Stomach smooth muscle (tissue), 2 donors: ENCODE results near the gene VPS45.

Experiments used
- H3K27ac ChIP-seq: one replicate; pipeline ENCODE4 v1.7.0; 2013; ENCODE audit warnings: mild to moderate bottlenecking, low read length, inconsistent platforms
- H3K27me3 ChIP-seq, 2 donors: one replicate each; pipeline ENCODE4 v1.7.0; 2013; ENCODE audit warnings: low read length in 2 of 2; ENCODE audit not compliant: insufficient read depth in 2 of 2, control insufficient read depth in 1 of 2
- H3K36me3 ChIP-seq, 2 donors: one replicate each; pipeline ENCODE4 v1.7.0; 2013; ENCODE audit warnings: low read length in 2 of 2; ENCODE audit not compliant: control insufficient read depth in 2 of 2, insufficient read depth in 2 of 2
- H3K4me1 ChIP-seq: one replicate; pipeline ENCODE4 v1.7.0; 2013; ENCODE audit warnings: low read length; ENCODE audit not compliant: control insufficient read depth, insufficient read depth
- H3K4me3 ChIP-seq, 2 donors: one replicate each; pipeline ENCODE4 v1.7.0; 2013; ENCODE audit warnings: low read length in 2 of 2
- H3K9ac ChIP-seq, 2 donors: one replicate each; pipeline ENCODE4 v1.7.0; 2013; ENCODE audit warnings: low read length in 2 of 2, mild to moderate bottlenecking in 1 of 2
- H3K9me3 ChIP-seq, 2 donors: one replicate each; pipeline ENCODE4 v1.7.0; 2013; ENCODE audit warnings: low read length in 2 of 2; ENCODE audit not compliant: control insufficient read depth in 2 of 2
- donor health status: healthy.
- donor health status: Pancreatic carcinoma.

The VPS45 gene

GRCh38 chr1:150159550-150159949 lies 92.0 kb downstream of the VPS45 start:
- H3K4me1 ChIP-seq = peaks cover 92% of the 10 kb centered on the region

GRCh38 chr1:150160964-150161621 lies 93.5 kb downstream of the VPS45 start:
- H3K27ac ChIP-seq = peak overlapping the region; percentile 99
- peak overlapping the region; percentile 82 to 95 for H3K9ac ChIP-seq
- no peaks in the 10 kb centered on the region for H3K9me3 ChIP-seq
- H3K27me3 ChIP-seq = no peaks in the 10 kb centered on the region
- H3K4me3 ChIP-seq = peak overlapping the region in 1 of 2 donors; percentile 68
- H3K4me1 ChIP-seq = peaks cover 90% of the 10 kb centered on the region
- H3K36me3 ChIP-seq = peaks cover 33 to 38% of the 10 kb centered on the region in 2 donors

More at GRCh38 chr1:150159550-150159949, 92.0 kb downstream of the VPS45 start:
- Histone ChIP-seq H3K9me3 (no peaks in the 10 kb centered on the region), H3K4me3 (peak overlapping the region in 1 of 2 donors; percentile 44), H3K27me3 (no peaks in the 10 kb centered on the region), H3K36me3 (peaks cover 48 to 53% of the 10 kb centered on the region in 2 donors), H3K27ac (peak overlapping the region; percentile 99), H3K9ac (peak overlapping the region in 1 of 2 donors; percentile 23)

GRCh38 chr1:150161747-150162581 lies 94.4 kb downstream of the VPS45 start:
- H3K27me3 ChIP-seq = no peaks in the 10 kb centered on the region
- H3K9me3 ChIP-seq = no peaks in the 10 kb centered on the region
- peaks cover 26 to 29% of the 10 kb centered on the region in 2 donors for H3K36me3 ChIP-seq
- peaks cover 83% of the 10 kb centered on the region for H3K4me1 ChIP-seq
- H3K9ac ChIP-seq = peak overlapping the region; percentile 82 to 95
- peak overlapping the region; percentile 99 for H3K27ac ChIP-seq
- H3K4me3 ChIP-seq = peak overlapping the region; percentile 48 to 68

- peak overlapping the region; percentile 82 to 95 for H3K9ac ChIP-seq
- peak overlapping the region; percentile 48 to 68 for H3K4me3 ChIP-seq
- H3K27me3 ChIP-seq = no peaks in the 10 kb centered on the region
- H3K36me3 ChIP-seq = peaks cover 20 to 23% of the 10 kb centered on the region in 2 donors
- H3K4me1 ChIP-seq = peaks cover 78% of the 10 kb centered on the region
- no peaks in the 10 kb centered on the region for H3K9me3 ChIP-seq
- H3K27ac ChIP-seq = peak overlapping the region; percentile 99
Observed at GRCh38 chr1:150162582-150162861, 94.9 kb downstream of the VPS45 start.

- H3K4me3 ChIP-seq = peak overlapping the region; percentile 48 to 68
Observed at GRCh38 chr1:150162862-150163706, 95.5 kb downstream of the VPS45 start.

GRCh38 chr1:150164224-150164623 lies 96.6 kb downstream of the VPS45 start:
- Histone ChIP-seq H3K27ac (peak overlapping the region; percentile 99), H3K27me3 (no peaks in the 10 kb centered on the region), H3K4me1 (peaks cover 64% of the 10 kb centered on the region), H3K4me3 (no peak overlapping the region), H3K9ac (no peak overlapping the region), H3K9me3 (no peaks in the 10 kb centered on the region), H3K36me3 (peaks cover 6 to 8% of the 10 kb centered on the region in 2 donors)

More at GRCh38 chr1:150162862-150163706, 95.5 kb downstream of the VPS45 start:
- H3K27me3 ChIP-seq = no peaks in the 10 kb centered on the region
- H3K9me3 ChIP-seq = no peaks in the 10 kb centered on the region
- peak overlapping the region; percentile 82 to 95 for H3K9ac ChIP-seq
- H3K4me1 ChIP-seq = peaks cover 72% of the 10 kb centered on the region
- peak overlapping the region; percentile 99 for H3K27ac ChIP-seq
- H3K36me3 ChIP-seq = peaks cover 14 to 18% of the 10 kb centered on the region in 2 donors

GRCh38 chr1:150164779-150165178 lies 97.2 kb downstream of the VPS45 start:
- H3K9ac ChIP-seq = peak overlapping the region; percentile 5 to 13
- no peaks in the 10 kb centered on the region for H3K9me3 ChIP-seq
- H3K36me3 ChIP-seq = peaks cover 2% of the 10 kb centered on the region in 2 donors
- peaks cover 59% of the 10 kb centered on the region for H3K4me1 ChIP-seq
- peak overlapping the region; percentile 99 for H3K27ac ChIP-seq
- H3K4me3 ChIP-seq = peak overlapping the region in 1 of 2 donors; percentile 15
- H3K27me3 ChIP-seq = no peaks in the 10 kb centered on the region

- H3K9me3 ChIP-seq = no peaks in the 10 kb centered on the region
- H3K4me1 ChIP-seq = peaks cover 48% of the 10 kb centered on the region
- H3K9ac ChIP-seq = peak overlapping the region; percentile 5 to 30
- H3K27me3 ChIP-seq = no peaks in the 10 kb centered on the region
- peak overlapping the region; percentile 99 for H3K27ac ChIP-seq
- H3K36me3 ChIP-seq = no peaks in the 10 kb centered on the region
- no peak overlapping the region for H3K4me3 ChIP-seq
Observed at GRCh38 chr1:150165622-150166612, 98.3 kb downstream of the VPS45 start.

- Histone ChIP-seq H3K9me3 (no peaks in the 10 kb centered on the region), H3K27me3 (no peaks in the 10 kb centered on the region), H3K36me3 (no peaks in the 10 kb centered on the region), H3K9ac (no peak overlapping the region), H3K4me3 (no peak overlapping the region), H3K27ac (no peak overlapping the region), H3K4me1 (peaks cover 19% of the 10 kb centered on the region)
Observed at GRCh38 chr1:150168960-150169601, 101.5 kb downstream of the VPS45 start.
